WTC11 (cell line): ENCODE measurements around the gene IL9R. TPM values are rescaled to one million over a fixed set of nuclear protein-coding genes. Genes with fewer than 3 reads are reported as not detected.

Experiments used
- ATAC-seq: fragments of 200-7000 bp; cut with Tn5 transposase; 2 replicates; pipeline ENCODE4 v1.10.0; 2021; ENCODE audit warnings: mild to moderate bottlenecking, moderate library complexity
- CTCF ChIA-PET: fragments of 300-600 bp; sonication (Branson Sonifier 250); formaldehyde crosslinking; loops from one replicate; lab custom pipeline; 2021; ENCODE audit warnings: antibody characterized with exemption; lab: Charles Lee
- POLR2A ChIA-PET: fragments of 350-600 bp; sonication (Branson Sonifier 250); formaldehyde crosslinking; loops from one replicate; lab custom pipeline; 2021; ENCODE audit warnings: antibody characterized with exemption; lab: Charles Lee
- DNase-seq: peaks from one replicate; pipeline ENCODE4 v3.0.0; 2021; ENCODE audit warnings: low spot score
- H3K27ac Mint-ChIP-seq: 2 replicates; pipeline ENCODE4 v1.8.0; 2021; ENCODE audit warnings: mixed read lengths
- H3K27me3 Mint-ChIP-seq: 2 replicates; pipeline ENCODE4 v1.8.0; 2021; ENCODE audit warnings: low read depth, mild to moderate bottlenecking, moderate library complexity, mixed read lengths
- H3K36me3 Mint-ChIP-seq: 2 replicates; pipeline ENCODE4 v1.8.0; 2021; ENCODE audit warnings: mixed read lengths
- H3K4me1 Mint-ChIP-seq: 2 replicates; pipeline ENCODE4 v1.8.0; 2022; ENCODE audit warnings: mixed read lengths
- H3K4me3 Mint-ChIP-seq: 2 replicates; pipeline ENCODE4 v1.8.0; 2021; ENCODE audit warnings: mild to moderate bottlenecking, moderate library complexity, mixed read lengths
- H3K9me3 Mint-ChIP-seq: 2 replicates; pipeline ENCODE4 v1.8.0; 2021; ENCODE audit warnings: mixed read lengths
- ATF3 ChIP-seq: sonication (generic); formaldehyde crosslinking; conservative IDR thresholded peaks from 2 replicates; pipeline ENCODE4 v1.8.1; 2022; ENCODE audit warnings: mild to moderate bottlenecking, missing genetic modification reagents
- CREM ChIP-seq: sonication (generic); formaldehyde crosslinking; IDR thresholded peaks from 2 replicates; pipeline ENCODE4 v1.8.1; 2022; ENCODE audit warnings: mild to moderate bottlenecking, missing genetic modification reagents, moderate library complexity
- ELF4 ChIP-seq: sonication (generic); formaldehyde crosslinking; IDR thresholded peaks from 2 replicates; pipeline ENCODE4 v1.8.1; 2022; ENCODE audit warnings: low read depth, mild to moderate bottlenecking, moderate library complexity, missing genetic modification reagents
- FOXK1 ChIP-seq: sonication (generic); formaldehyde crosslinking; IDR thresholded peaks from 2 replicates; pipeline ENCODE4 v1.8.0; 2022; ENCODE audit warnings: mild to moderate bottlenecking, moderate library complexity, missing genetic modification reagents
- FOXP4 ChIP-seq: sonication (generic); formaldehyde crosslinking; IDR thresholded peaks from 2 replicates; pipeline ENCODE4 v1.8.0; 2022; ENCODE audit warnings: mild to moderate bottlenecking, missing genetic modification reagents
- HMGA2 ChIP-seq: fragments of 250-450 bp; sonication (Bioruptor Pico); IDR thresholded peaks from 2 replicates; pipeline ENCODE4 v1.4.0; 2021; ENCODE audit warnings: mild to moderate bottlenecking, moderate library complexity
- IRF2 ChIP-seq: sonication (generic); formaldehyde crosslinking; IDR thresholded peaks from 2 replicates; pipeline ENCODE4 v1.8.0; 2022; ENCODE audit warnings: low read depth, missing genetic modification reagents, borderline replicate concordance
- KAT7 ChIP-seq: sonication (generic); formaldehyde crosslinking; IDR thresholded peaks from 2 replicates; pipeline ENCODE4 v1.8.1; 2023; ENCODE audit warnings: missing genetic modification reagents, mild to moderate bottlenecking, borderline replicate concordance
- NR2C2 ChIP-seq: sonication (generic); formaldehyde crosslinking; IDR thresholded peaks from 2 replicates; pipeline ENCODE4 v1.8.0; 2022; ENCODE audit warnings: mild to moderate bottlenecking, missing genetic modification reagents
- NR3C1 ChIP-seq: sonication (generic); formaldehyde crosslinking; conservative IDR thresholded peaks from 2 replicates; pipeline ENCODE4 v1.8.1; 2023; ENCODE audit warnings: low read depth, mild to moderate bottlenecking, missing genetic modification reagents
- PREB ChIP-seq: sonication (generic); formaldehyde crosslinking; IDR thresholded peaks from 2 replicates; pipeline ENCODE4 v1.8.1; 2022; ENCODE audit warnings: mild to moderate bottlenecking, missing genetic modification reagents, moderate library complexity, borderline replicate concordance
- SMAD4 ChIP-seq: sonication (generic); formaldehyde crosslinking; IDR thresholded peaks from 2 replicates; pipeline ENCODE4 v1.8.0; 2022; ENCODE audit warnings: mild to moderate bottlenecking, missing genetic modification reagents
- SOX15 ChIP-seq: fragments of 250-450 bp; sonication (Bioruptor Pico); IDR thresholded peaks from 2 replicates; pipeline ENCODE4 v1.9.0; 2021; ENCODE audit warnings: mild to moderate bottlenecking
- TCF7 ChIP-seq: sonication (generic); formaldehyde crosslinking; IDR thresholded peaks from 2 replicates; pipeline ENCODE4 v1.8.0; 2022; ENCODE audit warnings: mild to moderate bottlenecking, low read depth, missing genetic modification reagents, moderate library complexity
- ZMAT4 ChIP-seq: fragments of 250-450 bp; sonication (Bioruptor Pico); IDR thresholded peaks from 2 replicates; pipeline ENCODE4 v1.9.0; 2021; ENCODE audit warnings: mild to moderate bottlenecking
- ZNF121 ChIP-seq: sonication (generic); formaldehyde crosslinking; IDR thresholded peaks from 2 replicates; pipeline ENCODE4 v1.8.0; 2023; ENCODE audit warnings: missing genetic modification reagents
- ZNF138 ChIP-seq: sonication (generic); formaldehyde crosslinking; conservative IDR thresholded peaks from 2 replicates; pipeline ENCODE4 v1.8.1; 2022; ENCODE audit warnings: mild to moderate bottlenecking, moderate library complexity, missing genetic modification reagents
- ZNF232 ChIP-seq: sonication (generic); formaldehyde crosslinking; IDR thresholded peaks from 2 replicates; pipeline ENCODE4 v1.8.0; 2022; ENCODE audit warnings: mild to moderate bottlenecking, missing genetic modification reagents
- ZNF263 ChIP-seq: sonication (generic); formaldehyde crosslinking; IDR thresholded peaks from 2 replicates; pipeline ENCODE4 v1.8.1; 2022; ENCODE audit warnings: low read depth, mild to moderate bottlenecking, moderate library complexity, missing genetic modification reagents
- ZNF425 ChIP-seq: fragments of 250-450 bp; sonication (Bioruptor Pico); conservative IDR thresholded peaks from 2 replicates; pipeline ENCODE4 v1.9.0; 2021; ENCODE audit warnings: mild to moderate bottlenecking
- ZSCAN18 ChIP-seq: fragments of 250-450 bp; sonication (Bioruptor Pico); IDR thresholded peaks from 2 replicates; pipeline ENCODE4 v2.1.2; 2022; ENCODE audit warnings: mild to moderate bottlenecking, moderate library complexity
- total RNA-seq: library from RNA; stranded (reverse); gene quantifications from 3 replicates; pipeline ENCODE4 v1.2.3, GENCODE V29; 2021

Gene IL9R
- total RNA-seq, 1 experiment from 2014 or later, result 1.3 TPM

- TF ChIP-seq ZSCAN18 (no peak), FOXK1 (CRISPR knock-in tag) (no peak), ZMAT4 (CRISPR knock-in tag) (no peak)
Measured at GRCh38 chrX:155954793-155955192, 42.7 kb upstream of the IL9R start (continued).

- Mint-ChIP-seq H3K27ac (no peak overlapping the region), H3K36me3 (peaks cover 21% of the 10 kb centered on the region), H3K27me3 (no peaks in the 10 kb centered on the region), H3K4me3 (no peak overlapping the region), H3K9me3 (peaks cover 20% of the 10 kb centered on the region), H3K4me1 (peaks cover 26% of the 10 kb centered on the region)
- ChIA-PET POLR2A (no interaction called here), CTCF (no interaction called here)
- ATAC-seq (no peak), DNase-seq (no peak)
- no peak for TF ChIP-seq ZNF263 (CRISPR knock-in tag)
- no peak for TF ChIP-seq PREB
- no peak for TF ChIP-seq IRF2 (CRISPR knock-in tag)
- no peak for TF ChIP-seq TCF7
- TF ChIP-seq ELF4 (CRISPR knock-in tag), result no peak
- no peak for TF ChIP-seq ATF3
- no peak for TF ChIP-seq FOXP4
- no peak for TF ChIP-seq SOX15 (CRISPR knock-in tag)
- TF ChIP-seq KAT7, result no peak
- TF ChIP-seq NR2C2 (CRISPR knock-in tag), result no peak
- TF ChIP-seq ZNF138 (CRISPR knock-in tag), result no peak
- no peak for TF ChIP-seq CREM (CRISPR knock-in tag)
- TF ChIP-seq HMGA2 (CRISPR knock-in tag), result no peak
- no peak for TF ChIP-seq ZNF121
- no peak for TF ChIP-seq ZNF425
- no peak for TF ChIP-seq SMAD4 (CRISPR knock-in tag)
- TF ChIP-seq ZNF232 (CRISPR knock-in tag), result no peak
- TF ChIP-seq NR3C1 (CRISPR knock-in tag), result no peak
- no peak for TF ChIP-seq ZSCAN18
Measured at GRCh38 chrX:155956099-155956498, 41.4 kb upstream of the IL9R start.
